Adrenal gland (tissue), 19 donors: ENCODE measurements around the gene SPATA31A3. TPM values are rescaled to one million over a fixed set of nuclear protein-coding genes. Genes with fewer than 3 reads are reported as not detected.
"Not testable (repeated sequence)": the region's sequence is repeated elsewhere in the genome, so short reads cannot be mapped to it uniquely, and the experiment has no call there.

Experiments used
- DNase-seq, 7 donors: peaks; one replicate each; pipeline ENCODE4 v3.0.0-alpha.2; 2019 to 2020
- H3K27ac ChIP-seq, 5 donors: fragments of 200-600 bp; sonication (generic) in 4 of 5; 1 replicate in 3 of 5; 2 replicates in 2 of 5; pipeline versions ENCODE4 v1.5.1 to v1.8.0; 2016 to 2020; ENCODE audit warnings: mild to moderate bottlenecking in 1 of 5
- H3K27me3 ChIP-seq: fragments of 200-600 bp; 2 replicates; pipeline ENCODE4 v1.8.0; 2021
- H3K36me3 ChIP-seq, 2 donors: fragments of 200-600 bp; replicated peaks in 1 of 2; 1 replicate in 1 of 2; 2 replicates in 1 of 2; pipeline versions ENCODE4 v1.5.1 to v1.8.0; 2018 to 2022
- H3K4me1 ChIP-seq, 2 donors: fragments of 200-600 bp; replicated peaks in 1 of 2; 1 replicate in 1 of 2; 2 replicates in 1 of 2; pipeline versions ENCODE4 v1.5.1 to v1.8.0; 2018 to 2021
- H3K4me3 ChIP-seq, 4 donors: fragments of 200-600 bp; sonication (generic) in 3 of 4; one replicate each; pipeline ENCODE4 v1.5.1; 2016 to 2018
- H3K9me3 ChIP-seq, 3 donors: fragments of 200-600 bp; sonication (generic) in 1 of 3; replicated peaks in 1 of 3; 1 replicate in 2 of 3; 2 replicates in 1 of 3; pipeline versions ENCODE4 v1.5.1 to v1.8.0; 2016 to 2021
- WGBS, 4 donors: extraction: QIAGEN DNeasy Blood & Tissue Kit in 2 of 4; methylation state at CpG; one replicate each; pipeline versions ENCODE4 v1.1.5 to v1.1.7; 2013 to 2017; 5-methylcytosine and 5-hydroxymethylcytosine counted together
- intact Hi-C, 2 donors: fragments of 100-400 bp; cut with DNase I; formaldehyde crosslinking; loops; one replicate each; pipeline versions ENCODE4 v1.14.1 to v1.15.0; 2022 to 2023
- long read RNA-seq, 10 donors: library from polyadenylated mRNA in 3 of 10; unstranded in 2 of 10; stranded (forward) in 1 of 10; transcript quantifications; one replicate each; pipeline ENCODE4 v2.0.0 and lab custom pipeline, GENCODE V29; 2021 to 2026
- polyA plus RNA-seq, 3 donors: library from polyadenylated mRNA; stranded (reverse); fragments of 200-250 nt in 2 of 3; fragments of 350-450 nt in 1 of 3; fragmentation: Illumina TruSeq in 1 of 3; extraction: RNeasy Lipid Tissue Mini Kit (QIAGEN cat#74804) in 1 of 3; gene quantifications; one replicate each; pipeline ENCODE4 v1.2.3, GENCODE V29; 2013 to 2014
- small RNA-seq, 2 donors: library from RNA; depleted of rRNA; stranded (forward); fragments of <200 nt; gene quantifications; one replicate each; pipeline ENCODE3, GENCODE V24; 2016
- total RNA-seq, 9 donors: library from RNA; depleted of rRNA in 4 of 9; stranded (reverse); fragments of >200 nt in 4 of 9; fragments of 120-200 nt in 1 of 9; fragmentation: NEBNext Ultra II Directional in 1 of 9; extraction: Animal tissue kit (Norgen Biotek cat#: 25700) in 1 of 9; gene quantifications; one replicate each; pipeline versions ENCODE4 v1.1.0 to v1.2.4, GENCODE V29; 2013 to 2023
- donor health status: healthy with polysubstance abuse.
- donor health status: Bipolar disorder and iron deficiency.
- donor health status: DM: yes; HTN: yes; CAD: no.
- donor health status: DM: no; HTN: no; CAD: no.
- donor health status: DM: no; HTN: no; CAD: no.
- donor health status: DM: yes; HTN: yes; CAD: no.

Gene SPATA31A3
- total RNA-seq: not detected
- polyA plus RNA-seq: not detected
- long read RNA-seq, donor 1: 0 reads
- long read RNA-seq, donor 2: 0 reads
- long read RNA-seq, donor 3: 0 reads
- long read RNA-seq, donor 4: 0 reads
- long read RNA-seq, donor 5: 0 reads
- long read RNA-seq, donor 6: 0 reads
- long read RNA-seq, donor 7: 0 reads
- long read RNA-seq, donor 8: 0 reads
- long read RNA-seq, donor 9: 0 reads
- long read RNA-seq, donor 10: 0 reads

DNA sequence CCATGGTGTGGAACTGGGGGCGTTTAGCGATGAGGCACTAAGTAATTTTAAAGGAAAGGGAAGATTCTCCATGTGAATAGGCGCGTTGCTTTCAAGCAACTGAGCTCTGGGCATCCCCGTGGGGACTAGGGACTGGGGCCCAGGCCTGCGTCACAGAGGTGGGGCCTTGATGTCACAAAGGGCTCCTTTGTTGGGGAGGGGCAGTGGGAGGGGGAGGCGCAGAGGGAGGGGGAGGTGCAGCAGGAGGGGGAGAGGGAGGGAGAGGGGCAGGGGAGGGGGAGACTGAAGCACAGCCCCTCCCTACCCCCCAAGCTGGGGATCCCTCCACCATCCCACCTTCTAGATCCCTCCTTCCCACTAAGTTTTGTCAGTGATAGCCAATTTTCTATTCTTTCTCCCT is at the start of gene SPATA31A3:
Gene SPATA31A3, minus strand, starts transcription at position 101 of the 400 bp plus-strand sequence. Its CDS starts 29 bp downstream, at position 72.
- H3K4me1 ChIP-seq, H3K27me3 ChIP-seq, DNase-seq, H3K4me3 ChIP-seq, intact Hi-C loops, H3K9me3 ChIP-seq, H3K36me3 ChIP-seq, H3K27ac ChIP-seq: not testable (repeated sequence)
- WGBS, 4 donors: no CpG with 5 or more reads among the region's 7 CpGs

DNA sequence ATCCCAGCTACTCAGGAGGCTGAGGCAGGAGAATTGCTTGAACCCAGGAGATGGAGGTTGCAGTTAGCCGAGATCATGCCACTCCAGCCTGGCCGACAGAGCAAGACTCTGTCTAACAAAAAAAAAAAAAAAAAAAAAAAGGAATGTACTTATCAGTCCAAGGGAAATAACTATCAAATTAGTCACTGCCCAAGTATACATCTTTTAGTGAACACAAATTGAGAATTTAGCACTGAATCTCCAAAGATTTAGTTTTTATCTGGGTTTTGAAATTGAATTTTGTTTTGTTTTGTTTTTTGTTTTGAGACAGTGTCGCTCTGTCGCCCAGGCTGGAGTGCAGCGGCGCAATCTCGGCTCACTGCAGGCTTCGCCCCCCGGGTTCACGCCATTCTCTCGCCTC is 39.8 kb downstream of the SPATA31A3 start:
- DNase-seq, H3K9me3 ChIP-seq, H3K27me3 ChIP-seq, H3K4me1 ChIP-seq, H3K27ac ChIP-seq, H3K4me3 ChIP-seq, intact Hi-C loops, H3K36me3 ChIP-seq: not testable (repeated sequence)
- 90 to 95% (median 93%) methylated on average over 9 to 11 of the region's 11 CpGs for WGBS, 4 donors

DNA sequence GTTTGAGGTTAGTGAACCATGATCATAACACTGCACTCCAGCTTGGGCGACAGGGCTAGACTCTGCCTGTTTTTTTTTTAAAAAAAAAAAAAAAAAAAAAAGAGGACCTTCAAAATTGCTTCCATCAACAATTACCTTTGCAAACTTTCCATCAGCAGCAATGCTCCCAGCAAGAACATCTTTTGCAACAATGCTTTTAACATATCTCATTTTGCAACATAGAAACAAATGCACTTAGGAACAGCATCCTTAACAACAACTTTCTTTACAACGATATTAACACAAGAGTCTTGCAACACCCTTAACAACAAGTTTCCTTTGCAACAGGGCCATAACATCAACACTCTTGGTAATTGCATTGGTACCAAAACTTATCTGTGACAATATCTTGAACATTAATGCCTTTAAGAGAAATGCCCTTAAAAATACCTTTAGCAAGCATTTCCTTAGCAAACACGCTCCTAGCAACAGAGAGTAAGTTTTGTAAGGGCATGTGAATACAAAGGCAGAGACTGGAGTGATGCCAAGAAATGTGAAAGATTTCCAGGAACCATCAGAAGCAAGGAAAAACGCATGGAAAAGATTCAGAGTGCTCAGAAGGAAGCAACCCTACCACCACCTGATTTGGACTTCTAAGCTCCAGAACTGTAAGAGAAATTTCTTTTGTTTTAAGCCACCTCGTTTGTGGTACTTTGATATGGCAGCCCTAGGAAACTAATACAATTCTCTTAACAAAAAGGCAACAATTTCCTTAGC is 49.8 kb downstream of the SPATA31A3 start:
- H3K9me3 ChIP-seq, H3K36me3 ChIP-seq, DNase-seq, H3K27me3 ChIP-seq, H3K4me1 ChIP-seq, H3K4me3 ChIP-seq, intact Hi-C loops, H3K27ac ChIP-seq: not testable (repeated sequence)
- 52 to 64% (median 57%) methylated on average over 4 to 5 of the region's 5 CpGs for WGBS, 4 donors

DNA sequence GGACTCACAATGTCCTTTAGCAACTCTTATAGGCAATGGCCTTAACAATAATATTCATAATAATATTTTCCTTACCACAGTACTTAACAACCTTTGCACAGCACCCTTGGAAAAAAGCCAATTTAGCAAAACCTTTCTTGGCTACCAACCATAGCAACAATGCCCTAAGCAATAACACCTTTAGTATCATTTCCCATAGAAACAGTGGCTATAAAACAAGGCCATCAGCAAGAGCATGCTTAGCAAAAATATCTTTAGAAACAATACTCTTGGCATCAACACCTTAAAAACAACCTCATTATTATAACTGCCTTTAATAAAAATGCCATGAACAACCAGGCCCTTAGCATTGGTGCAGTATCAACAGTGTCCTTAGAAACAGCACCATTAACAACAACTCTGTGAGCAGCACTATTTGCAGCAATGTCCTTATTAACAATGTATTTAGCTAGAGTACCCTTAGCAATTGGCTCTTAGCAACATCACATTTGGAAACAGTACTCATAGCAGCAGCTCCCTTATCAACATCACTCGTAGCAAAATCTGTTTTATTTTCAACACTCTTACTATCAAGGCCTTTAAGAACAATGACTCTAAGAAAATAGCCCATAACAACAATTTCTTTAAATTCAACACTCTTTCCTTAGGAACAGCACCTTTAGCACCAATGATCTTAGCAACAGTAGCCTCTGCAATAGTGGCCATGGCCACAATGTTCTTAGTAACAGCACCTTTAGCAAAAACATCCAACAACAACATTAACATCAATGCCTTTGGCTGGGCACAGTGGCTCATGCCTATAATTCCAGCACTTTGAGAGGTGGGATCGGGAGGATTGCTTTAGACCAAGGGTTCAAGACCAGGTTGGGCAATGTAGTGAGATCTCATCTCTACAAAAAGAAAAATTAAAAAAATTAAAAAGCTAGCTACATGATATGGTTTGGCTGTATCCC is 52.2 kb downstream of the SPATA31A3 start:
- 57 to 73% (median 59%) methylated on average over 1 of the region's 2 CpGs for WGBS, 4 donors
- H3K9me3 ChIP-seq, H3K4me1 ChIP-seq, H3K27me3 ChIP-seq, DNase-seq, H3K36me3 ChIP-seq, H3K4me3 ChIP-seq, intact Hi-C loops, H3K27ac ChIP-seq: not testable (repeated sequence)

DNA sequence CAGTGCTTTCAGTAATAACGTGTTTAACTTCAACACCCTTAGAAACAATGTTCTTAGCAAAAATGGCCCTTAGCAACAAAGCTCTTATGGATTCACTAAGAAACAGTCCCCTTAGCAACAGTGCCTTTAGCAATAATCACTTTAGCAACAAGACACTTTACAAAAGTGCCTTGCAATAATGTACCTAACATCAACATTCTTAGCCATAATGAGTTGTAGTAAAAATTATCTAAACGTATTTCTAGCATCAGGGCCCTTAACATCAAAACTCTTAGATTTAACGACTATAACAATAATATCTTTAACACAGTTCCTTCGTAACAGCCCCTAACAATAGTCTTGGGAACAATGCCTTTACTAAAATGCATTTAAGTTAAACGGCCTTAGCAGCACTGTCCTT is 54.0 kb downstream of the SPATA31A3 start:
- H3K4me1 ChIP-seq, H3K4me3 ChIP-seq, DNase-seq, H3K27ac ChIP-seq, H3K9me3 ChIP-seq, H3K27me3 ChIP-seq, H3K36me3 ChIP-seq, intact Hi-C loops: not testable (repeated sequence)
- 71 to 76% (median 73%) methylated on average over 4 to 5 of the region's 5 CpGs for WGBS, 4 donors

DNA sequence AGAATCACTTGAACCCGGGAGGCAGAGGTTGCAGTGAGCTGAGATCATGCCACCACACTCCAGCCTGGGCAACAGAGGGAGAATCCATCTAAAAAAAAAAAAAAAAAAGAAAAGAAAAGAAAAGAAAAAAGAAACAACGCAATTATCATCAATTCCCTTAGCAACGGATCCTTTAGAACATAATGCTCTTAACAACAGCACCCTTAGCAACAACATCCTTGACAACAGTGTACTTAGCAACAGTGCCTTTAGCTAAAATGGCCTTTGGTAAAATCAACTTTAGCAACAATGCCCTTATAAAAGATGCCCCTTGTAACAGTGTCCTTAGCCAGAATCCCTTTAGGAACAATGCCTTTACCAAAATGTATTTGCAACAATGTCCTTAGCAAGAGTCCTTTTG is 54.7 kb downstream of the SPATA31A3 start:
- intact Hi-C loops, H3K36me3 ChIP-seq, H3K27me3 ChIP-seq, H3K4me3 ChIP-seq, H3K27ac ChIP-seq, H3K4me1 ChIP-seq, DNase-seq, H3K9me3 ChIP-seq: not testable (repeated sequence)
- 73 to 96% (median 88%) methylated on average over 2 to 3 of the region's 3 CpGs; no CpG with 5 or more reads in 1 of the 4 donors for WGBS, 4 donors

Small RNA genes within 50 kb of the gene (small RNA-seq; reads per million reads assigned to genes)
- gene AL353770.1: 0 reads per million in 2 donors
- 0 reads per million in 2 donors for gene AL353770.2

Other genes starting within 250 kb of the SPATA31A3 start
- gene ZNF658, start 91.8 kb downstream of the SPATA31A3 start, total RNA-seq: 1 to 10 TPM; 2.2 to 9.1 (median 6.7) TPM
- 1 to 10 TPM; 1.9 to 3.9 (median 2.9) TPM for gene ZNF658, start 91.8 kb downstream of the SPATA31A3 start, polyA plus RNA-seq